ENCODE results near the gene PDE4B. TPM values are rescaled to one million over a fixed set of nuclear protein-coding genes. Genes with fewer than 3 reads are reported as not detected.

PDE4B gene
- total and polyA plus RNA-seq, 9 of the 15 experiments (the other 6 are each of a cell fraction or from before 2014, with no cell fraction given): 0.09 TPM; not detected in 8

- Histone ChIP-seq H3K4me2 (ENCODE audit: insufficient read depth, low read length) (no peak overlapping the region), H3K4me3 (no peak overlapping the region), H3K79me2 (ENCODE audit: control insufficient read depth, insufficient read depth, low read length) (no peaks in the 10 kb centered on the region), H3K9me3 (replicated peaks; ENCODE audit: control insufficient read depth, insufficient read depth, low read depth, low read length) (no peaks in the 10 kb centered on the region), H3K9ac (ENCODE audit: insufficient read depth in 1 of 2, low read depth in 2 of 2, low read length in 2 of 2) (no peak overlapping the region), H3K4me1 (replicated peaks in 1 of 2; ENCODE audit: control insufficient read depth in 2 of 2, insufficient read depth in 2 of 2, low read length in 2 of 2) (no peaks in the 10 kb centered on the region), H3K9me1 (ENCODE audit: control insufficient read depth, insufficient read depth, low read length) (no peaks in the 10 kb centered on the region), H3K27me3 (ENCODE audit: control insufficient read depth in 2 of 2, insufficient read depth in 2 of 2, low read length in 2 of 2) (0 out of 5 replicates have a peak, but pooled peaks cover 0 to 4% of the 10 kb centered on the region in 2 experiments), H4K20me1 (replicated peaks; ENCODE audit: control insufficient read depth, insufficient read depth, low read length) (no peaks in the 10 kb centered on the region), H2AFZ (ENCODE audit: low read depth, low read length) (no peak overlapping the region), H3K27ac (ENCODE audit: extremely low read depth, low read depth, low read length) (no peak overlapping the region), H3K36me3 (ENCODE audit: control insufficient read depth, insufficient read depth, low read length) (no peaks in the 10 kb centered on the region)
- no TSS peak for BruUV-seq (replicated peaks)
- DNase-seq (ENCODE audit: extremely low read depth in 1 of 4, low spot score in 3 of 4) (no peak), FAIRE-seq (no peak), ATAC-seq (no peak)
- intact Hi-C loops (cut with micrococcal nuclease) (no loop called here), in situ Hi-C loops (cut with MboI) (no loop called here)
- WGBS (ENCODE audit: insufficient coverage, low coverage, missing lambda C conversion rate): 3% methylated on average over 5 of the region's 5 CpGs
- POLR2A ChIA-PET: interaction anchor here (0.6 to 0.9 kb wide), 2 partner anchors 7 to 1052 kb away, joined by 3 read pairs; no protein-coding TSS in a partner anchor
- CTCF ChIA-PET (ENCODE audit: low intra/inter-chr PET ratio): no interaction called here
- TF ChIP-seq SLC30A9 (CRISPR knock-in tag; IDR thresholded peaks at IDR 0.05) (no peak), ZNF280B (CRISPR knock-in tag; IDR thresholded peaks at IDR 0.05) (no peak), RHOXF2B (CRISPR knock-in tag; conservative IDR thresholded peaks at IDR 0.05) (no peak), BDP1 (IDR thresholded peaks at IDR 0.05; ENCODE audit: insufficient read depth, insufficient read length) (no peak), CHD1 (IDR thresholded peaks at IDR 0.05; ENCODE audit: low read length) (no peak), U2AF1 (optimal IDR thresholded peaks at IDR 0.05; ENCODE audit: low read depth, low read length) (no peak), CHD7 (IDR thresholded peaks at IDR 0.05; ENCODE audit: low read depth, low read length) (no peak)
Measured at GRCh38 chr1:66354311-66355201, 561.9 kb downstream of the PDE4B start.
